HG03378 (cell line): ENCODE measurements around the gene CACNA1S.
A peak's percentile ranks its signal among the peaks of the same experiment; 100 is the strongest.

Experiments used
- ATAC-seq: cut with Tn5 transposase; IDR thresholded peaks from one replicate; pipeline ENCODE4 v1.9.1; 2021; ENCODE audit warnings: mild to moderate bottlenecking, moderate library complexity; ENCODE audit not compliant: unreplicated experiment

The CACNA1S gene

DNA sequence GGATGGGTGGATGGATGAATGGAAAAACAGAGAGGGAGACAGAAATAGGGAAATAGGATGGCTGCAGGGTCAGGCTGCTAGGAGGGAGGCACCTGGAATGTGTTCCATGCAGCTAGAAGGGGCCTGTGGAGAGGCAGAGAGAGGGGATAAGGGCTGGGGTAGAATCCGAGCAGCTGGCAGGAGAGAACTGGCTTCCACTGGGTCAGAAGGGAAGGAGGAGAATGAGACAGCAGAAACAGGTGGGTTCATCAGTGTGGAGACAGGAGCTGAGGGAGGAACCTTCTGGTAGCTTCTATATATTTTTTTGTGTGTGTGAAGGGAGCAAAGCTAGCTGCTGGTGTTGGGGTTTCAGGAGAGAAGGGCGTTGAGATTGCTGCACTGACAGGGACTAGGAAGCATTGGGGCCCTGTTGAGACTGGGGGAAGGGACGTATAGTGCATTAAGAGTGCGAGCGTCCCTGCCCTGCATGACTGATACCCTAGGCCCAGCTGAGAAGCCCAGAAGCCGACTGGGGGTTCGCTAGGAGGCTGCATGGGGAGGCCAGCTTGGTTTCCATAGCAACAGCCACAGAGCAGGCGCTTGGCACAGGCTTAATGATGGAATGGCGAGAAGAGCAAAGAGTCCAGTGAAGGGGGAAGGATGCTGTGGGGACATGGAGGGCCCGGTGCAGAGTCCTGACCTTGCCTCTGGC is 73.9 kb downstream of the CACNA1S start:
- no peak for ATAC-seq

DNA sequence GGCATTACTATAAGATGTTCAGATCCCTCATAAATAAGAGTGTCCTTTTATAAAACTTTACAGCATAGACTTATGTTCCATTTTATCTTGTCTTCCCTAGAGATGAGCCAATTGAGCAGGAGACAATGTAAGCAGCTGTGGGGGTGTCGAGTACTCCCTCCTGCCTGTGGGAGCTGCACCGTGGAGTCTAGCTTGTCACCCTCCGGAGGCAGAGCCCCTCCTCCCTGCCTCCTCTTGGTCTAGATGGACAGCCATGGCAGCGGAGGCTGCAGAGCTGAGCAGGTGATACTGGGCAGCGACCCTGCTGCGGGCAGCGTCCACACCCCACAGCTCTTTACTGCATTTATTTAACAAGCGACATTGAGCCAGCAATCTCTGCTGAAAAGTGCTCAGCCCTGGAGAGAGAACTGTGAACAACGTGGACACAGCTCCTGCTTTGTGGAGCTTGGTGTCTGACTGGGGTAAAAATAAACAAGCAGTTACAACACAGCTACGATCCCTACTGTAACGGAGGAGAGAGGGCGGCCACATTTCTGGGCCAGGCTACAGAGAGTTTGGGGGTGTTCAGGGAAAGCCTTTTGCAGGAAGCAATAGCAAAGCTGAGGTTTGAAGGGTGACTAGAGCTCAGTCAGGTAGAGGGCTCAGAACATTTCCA is 75.9 kb downstream of the CACNA1S start:
- ATAC-seq = no peak

DNA sequence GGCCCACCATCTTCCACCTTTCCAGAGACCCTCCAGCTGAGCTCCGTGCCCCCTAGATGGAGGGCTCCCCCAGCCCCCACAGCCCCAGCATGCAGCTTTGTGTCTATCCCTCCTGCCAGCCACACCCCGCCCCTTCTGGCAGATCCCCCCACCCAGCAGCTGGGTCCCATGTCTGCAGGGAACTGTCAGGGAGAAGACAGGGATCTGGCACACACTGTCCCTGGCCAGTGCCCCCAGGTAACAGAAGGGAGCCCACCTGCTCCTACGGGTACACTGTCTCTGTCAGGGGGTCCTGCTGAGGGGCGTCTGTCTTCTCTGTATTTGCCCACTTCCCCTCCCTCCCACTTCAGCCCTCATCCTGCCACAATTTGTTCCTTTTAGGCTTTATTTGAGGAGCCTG is 77.6 kb downstream of the CACNA1S start:
- ATAC-seq = no peak

DNA sequence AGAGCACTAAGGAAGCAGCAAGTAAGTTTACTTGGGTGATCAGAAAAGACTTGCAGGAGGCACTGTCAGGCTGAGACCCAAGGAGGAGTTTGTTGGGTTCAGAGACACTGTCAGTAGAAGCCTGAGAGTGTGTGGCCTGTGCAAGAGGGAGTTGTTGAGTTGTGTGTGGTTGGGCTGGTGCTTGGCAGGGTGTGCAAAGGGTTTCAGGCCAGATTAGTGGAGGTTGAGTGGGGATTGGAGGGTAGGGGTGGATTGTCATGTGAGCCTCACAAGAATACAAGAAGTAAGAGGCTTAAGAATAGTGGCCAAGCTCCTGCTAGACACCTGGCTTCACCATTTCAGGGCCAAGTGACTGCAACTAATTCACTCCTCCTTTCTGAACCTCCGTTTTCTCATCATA is 79.8 kb downstream of the CACNA1S start:
- no peak for ATAC-seq

DNA sequence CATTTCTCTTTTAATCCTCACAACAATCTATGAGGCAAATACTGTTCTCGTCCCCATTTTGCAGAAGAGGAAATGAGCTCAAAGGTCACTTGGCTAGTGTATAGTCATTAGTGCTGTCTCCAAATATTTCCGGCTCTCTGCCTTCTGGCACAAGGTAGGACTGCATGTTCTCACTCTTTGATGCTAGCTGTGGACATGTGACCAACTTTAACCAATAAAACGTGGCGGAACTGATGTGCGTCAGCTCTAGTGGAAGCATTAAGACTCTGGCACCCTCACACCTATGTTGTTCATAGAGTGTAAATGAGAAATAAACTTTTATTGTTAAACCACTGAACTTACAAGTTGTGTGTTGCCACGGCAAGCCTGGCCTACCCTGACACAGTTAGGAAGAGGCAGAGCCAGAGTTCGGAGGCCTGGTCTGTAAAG is 83.8 kb downstream of the CACNA1S start:
- ATAC-seq = no peak

DNA sequence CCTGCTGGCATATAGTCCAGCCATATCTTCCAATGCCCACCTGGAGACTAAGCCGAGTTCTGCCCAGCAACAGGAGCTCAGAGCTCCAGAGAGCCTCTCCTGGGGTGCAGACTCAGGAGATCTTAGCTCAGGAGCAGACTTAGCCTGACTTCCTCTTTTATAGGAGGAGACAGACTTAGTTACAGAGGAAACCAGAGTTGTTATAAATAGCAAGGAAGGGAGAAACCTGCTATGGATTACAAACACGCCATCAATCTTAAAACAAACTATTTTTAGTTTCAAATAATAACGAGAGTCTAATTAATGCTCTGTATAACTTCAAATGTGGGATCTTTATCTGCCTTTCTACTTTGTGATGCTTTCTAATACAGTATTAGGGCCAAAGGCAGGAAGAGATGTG is 85.4 kb downstream of the CACNA1S start:
- no peak for ATAC-seq

DNA sequence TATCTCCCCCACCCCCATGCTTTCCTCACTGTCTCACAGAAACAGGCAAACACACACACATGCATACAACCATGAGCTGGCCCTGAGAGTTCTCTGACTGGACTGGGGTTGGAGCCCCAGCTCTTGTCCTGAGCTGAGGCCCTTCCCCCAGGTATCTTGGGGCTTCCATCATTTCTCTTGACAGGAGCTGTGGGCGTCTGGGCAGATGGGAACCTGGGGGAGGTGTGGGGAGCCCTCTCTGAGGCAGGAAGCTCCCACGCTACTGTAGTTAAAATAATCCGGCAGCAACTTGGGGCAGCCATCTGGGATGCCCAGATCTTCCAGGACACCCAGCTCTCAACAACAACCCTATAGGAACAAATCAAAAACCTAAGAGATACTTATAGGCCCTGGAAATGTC is 86.0 kb downstream of the CACNA1S start:
- no peak for ATAC-seq

DNA sequence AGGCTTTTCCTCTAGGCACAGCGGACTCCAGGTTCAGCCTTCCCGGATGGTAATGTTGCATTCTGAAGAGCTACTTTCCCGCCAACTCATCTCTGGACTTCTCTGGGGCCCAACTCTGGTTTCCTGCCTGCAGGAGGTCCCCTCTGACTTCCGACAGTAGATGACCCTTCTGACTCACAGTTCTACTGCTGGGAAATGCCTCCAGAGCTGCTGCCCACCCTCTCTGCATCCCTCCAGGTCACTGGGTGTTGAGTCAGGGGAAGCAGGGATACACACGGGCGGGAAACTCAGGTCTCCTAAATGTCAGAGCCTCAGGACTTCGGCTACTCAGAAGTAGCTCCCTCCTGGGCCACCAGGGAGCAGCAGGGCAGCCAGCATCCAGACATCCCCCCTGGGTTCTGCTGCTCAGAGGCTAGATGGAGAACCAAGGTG is 86.6 kb downstream of the CACNA1S start:
- ATAC-seq = peak; percentile 38

DNA sequence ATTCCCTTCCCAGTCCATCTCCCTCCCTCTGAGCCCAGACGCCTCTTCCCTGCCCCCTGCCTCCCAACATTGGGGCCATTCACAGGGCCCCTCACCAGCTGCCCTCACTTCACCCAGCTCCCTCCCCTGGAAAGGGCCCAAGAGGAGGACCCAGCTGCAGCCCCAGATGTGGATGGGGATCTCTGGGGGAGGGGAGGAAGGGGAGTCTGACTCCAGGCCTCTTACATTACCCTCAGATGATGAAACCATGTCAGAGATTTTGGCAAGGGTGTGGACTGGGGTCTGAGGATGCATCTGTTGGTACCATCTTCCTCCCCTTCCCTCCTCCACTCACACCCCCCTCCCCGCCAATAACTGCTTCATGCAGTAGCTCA is 87.6 kb downstream of the CACNA1S start:
- ATAC-seq = no peak

DNA sequence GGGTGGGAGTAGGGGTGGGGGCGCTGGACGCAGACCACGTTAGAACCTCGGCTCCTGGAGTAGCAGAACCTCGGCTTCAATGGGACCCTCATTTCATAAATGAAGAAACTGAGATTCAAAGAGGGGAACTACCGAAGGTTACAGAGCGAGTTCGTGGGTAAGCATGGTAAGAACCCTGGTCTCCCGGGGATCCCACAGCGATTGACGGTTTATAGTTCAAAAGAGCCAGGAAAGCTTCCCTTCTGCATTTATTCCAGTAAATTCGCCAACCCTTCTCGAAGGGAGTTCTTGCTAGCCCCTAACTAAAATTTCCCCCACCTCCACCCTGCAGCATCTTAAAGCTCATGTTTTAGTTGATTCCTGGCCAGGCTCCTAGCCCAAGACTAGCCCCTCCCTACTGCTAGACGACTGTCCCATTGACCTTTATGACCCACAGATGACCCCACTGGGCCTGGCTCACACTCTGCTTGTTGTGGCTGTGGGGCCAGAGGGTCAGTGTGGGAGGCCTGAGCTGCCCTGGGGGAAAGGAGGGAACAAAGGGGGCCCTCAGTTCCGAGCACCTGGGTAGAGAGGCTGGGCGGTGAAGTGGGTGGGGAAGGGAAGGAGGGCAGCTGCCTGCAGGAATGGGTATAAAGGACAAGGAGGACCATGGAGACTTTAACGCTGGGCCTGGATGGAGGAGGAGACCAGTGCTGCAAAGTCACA is 88.2 kb downstream of the CACNA1S start:
- no peak for ATAC-seq

DNA sequence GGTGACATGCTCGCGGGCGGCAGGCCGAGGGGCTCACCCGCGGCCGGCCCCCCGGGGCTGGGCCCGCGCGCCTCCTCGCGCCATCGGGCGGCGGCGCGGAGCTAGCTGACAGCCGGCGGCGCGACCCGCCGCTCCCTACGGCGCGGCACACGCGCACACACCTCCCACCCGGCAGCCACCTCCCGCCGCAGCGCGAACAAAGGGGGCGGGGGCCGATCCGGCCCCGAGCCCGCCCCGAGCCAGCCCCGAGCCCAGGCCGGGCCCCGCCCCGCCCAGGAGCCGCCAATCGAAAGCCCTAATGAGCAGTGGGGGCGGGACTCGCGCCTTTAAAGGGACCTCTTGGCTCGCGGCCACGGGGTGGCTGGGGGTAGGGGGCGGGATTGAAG is 88.7 kb downstream of the CACNA1S start, which contains the start of gene KIF21B:
TSS of gene KIF21B (minus strand) at position 198 of the 386 bp plus-strand sequence. CDS start 331 bp downstream, outside the sequence.
- ATAC-seq = no peak

DNA sequence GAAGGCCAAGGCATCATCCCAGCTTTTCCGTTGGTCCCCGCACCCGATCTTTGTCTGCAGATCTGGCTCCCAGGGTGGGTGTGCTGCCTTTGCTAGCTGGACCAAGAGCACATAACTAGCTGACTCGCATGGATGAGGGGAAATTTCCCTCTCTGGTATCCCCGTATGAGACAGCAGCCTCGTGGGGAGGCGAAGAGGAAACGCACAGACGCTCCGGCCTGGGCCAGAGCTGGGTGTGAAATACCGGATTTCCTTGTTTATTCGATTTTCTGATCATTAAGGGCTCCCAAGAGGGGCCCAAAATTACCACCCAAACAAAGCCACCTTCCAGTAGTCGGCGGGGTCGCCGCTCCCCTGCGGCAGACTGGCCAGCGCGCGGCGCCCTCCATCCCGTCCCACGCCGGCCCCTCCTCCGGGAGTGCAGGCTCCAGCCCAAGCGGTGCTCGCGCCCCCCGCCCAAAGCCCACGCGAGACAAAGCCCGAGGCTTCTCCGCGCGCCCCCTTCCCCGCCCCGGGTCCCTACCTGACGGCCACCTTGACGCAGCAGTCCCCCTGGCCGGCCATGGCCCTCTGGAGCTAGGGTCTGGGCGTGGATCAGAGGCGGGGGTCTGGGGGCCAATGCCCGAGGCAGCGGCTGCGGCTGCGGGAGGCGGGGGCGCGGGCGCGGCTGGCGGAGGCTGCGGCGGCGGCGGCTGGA is 89.3 kb downstream of the CACNA1S start:
- ATAC-seq = no peak

DNA sequence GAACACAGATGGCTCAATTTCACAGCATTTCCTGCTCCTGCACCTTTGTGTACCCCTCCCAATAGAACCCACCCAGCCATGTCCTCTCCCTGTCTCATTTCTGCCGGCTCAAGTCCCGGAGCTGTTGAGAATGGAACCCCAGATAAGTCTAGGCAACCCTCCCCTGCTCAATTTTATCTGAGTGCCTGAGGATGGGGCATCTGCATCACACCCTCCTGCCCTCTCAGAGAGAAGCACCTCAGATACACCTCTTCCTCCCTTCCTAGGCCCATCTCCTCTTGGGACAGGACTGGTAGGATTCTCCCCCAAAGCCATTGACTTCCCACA is 89.8 kb downstream of the CACNA1S start:
- ATAC-seq = no peak

DNA sequence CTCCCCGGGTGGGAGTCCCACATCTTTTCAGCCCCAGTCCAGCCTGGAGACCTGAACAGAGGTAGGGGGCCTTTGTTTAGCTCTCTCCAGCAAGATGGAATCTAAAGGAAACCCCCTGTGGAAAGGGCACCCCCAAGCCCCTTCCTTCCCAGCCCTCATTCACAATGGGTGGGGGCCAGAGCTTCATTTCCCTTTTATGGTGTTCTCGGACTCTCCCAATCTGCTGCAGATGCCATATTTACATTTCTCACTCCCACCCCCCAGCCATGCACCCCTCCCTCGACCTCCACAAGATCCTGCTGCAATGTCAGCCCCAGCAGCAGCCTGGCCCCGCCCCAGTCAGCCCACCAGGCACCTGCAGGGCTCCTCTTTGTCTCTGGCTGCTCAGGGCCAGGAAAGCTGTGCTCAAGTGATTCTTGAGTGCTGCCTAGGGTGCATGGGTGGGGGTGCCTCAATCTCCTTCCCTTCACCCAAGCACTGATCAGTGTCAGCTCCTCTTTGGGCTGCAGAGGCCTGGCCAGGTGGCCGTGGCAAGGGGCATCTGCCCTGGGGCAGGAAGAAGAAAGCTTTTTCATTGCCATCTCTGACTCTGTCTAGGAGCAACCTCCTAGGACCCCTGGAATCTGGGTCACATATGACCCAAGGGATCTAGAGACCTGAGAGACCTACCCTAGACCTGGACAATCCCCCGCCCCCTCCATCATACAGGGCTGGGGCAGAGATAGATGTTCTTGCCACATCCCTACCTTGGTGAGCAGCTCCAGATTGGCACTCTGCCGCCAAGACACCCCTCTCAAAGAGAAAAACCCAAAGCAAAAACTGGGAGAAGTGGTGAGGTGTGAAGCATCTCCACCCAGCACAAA is 90.4 kb downstream of the CACNA1S start:
- no peak for ATAC-seq

DNA sequence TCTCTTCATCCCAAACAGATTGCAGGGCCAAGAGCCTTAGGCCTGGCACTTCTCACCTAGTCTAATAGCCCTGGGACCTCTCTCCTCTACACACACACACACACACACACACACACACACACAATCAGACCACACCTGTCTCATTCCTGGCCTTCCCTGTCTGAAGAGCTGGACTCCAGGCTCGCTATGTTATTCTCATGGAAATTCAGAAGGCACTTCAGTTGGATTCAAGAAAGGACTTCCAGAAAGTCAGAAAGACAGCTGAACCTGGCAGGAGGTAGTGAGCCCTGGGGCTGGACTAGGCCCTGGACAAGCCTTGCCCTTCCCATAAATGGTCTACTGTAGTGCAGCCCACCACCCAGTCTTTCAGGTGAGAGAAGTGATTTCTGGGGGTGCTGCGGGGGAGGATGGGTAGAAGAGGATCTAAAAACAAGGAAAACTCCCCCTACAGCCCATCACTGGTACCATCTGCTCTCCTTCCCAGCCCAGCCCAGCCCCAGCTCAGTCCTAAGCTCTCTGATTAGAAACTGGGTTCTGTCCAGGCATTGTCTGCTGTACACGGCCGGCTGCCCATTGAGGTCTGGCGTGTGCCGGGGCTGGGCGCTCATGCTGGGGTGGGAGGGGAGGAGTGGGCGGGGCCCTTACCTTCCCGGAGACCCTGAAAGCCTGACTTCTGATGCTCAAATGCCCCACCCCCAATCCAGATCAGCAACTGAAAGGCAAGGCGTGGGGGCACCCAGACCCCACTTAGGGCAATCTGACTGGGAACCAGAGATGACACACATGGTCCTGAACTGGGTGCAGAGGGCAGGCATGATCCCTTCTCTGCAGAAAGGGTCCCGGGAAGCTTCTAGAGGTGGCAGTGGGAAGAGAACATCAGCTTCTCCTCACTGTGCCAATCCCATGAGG is 91.3 kb downstream of the CACNA1S start:
- no peak for ATAC-seq

DNA sequence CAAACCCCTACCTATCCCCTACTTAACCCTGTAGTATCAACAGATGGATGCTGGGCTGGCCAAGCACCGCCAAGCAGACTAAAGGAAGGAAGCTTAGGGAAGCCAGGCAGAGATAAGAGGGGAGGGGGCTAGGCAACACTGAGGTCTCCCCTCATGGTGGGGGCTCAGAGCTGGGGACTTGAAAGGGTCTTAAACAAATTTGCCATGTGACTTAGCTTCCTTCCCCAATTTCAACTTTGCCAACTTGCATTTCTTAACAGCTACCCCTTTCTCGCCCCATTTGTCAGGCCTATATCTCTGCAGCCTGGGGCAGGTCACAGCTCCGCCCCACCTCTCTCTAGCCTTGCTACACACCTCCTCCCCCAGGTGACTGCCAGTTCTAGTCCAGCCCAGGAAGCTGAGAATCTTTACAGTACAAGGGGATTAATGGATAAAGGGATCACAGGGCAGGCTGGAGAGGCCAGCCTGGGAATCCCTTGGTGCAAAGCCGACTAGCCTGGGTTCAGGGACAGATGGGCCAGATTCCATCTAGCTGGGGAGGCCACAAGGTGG is 92.1 kb downstream of the CACNA1S start:
- no peak for ATAC-seq

DNA sequence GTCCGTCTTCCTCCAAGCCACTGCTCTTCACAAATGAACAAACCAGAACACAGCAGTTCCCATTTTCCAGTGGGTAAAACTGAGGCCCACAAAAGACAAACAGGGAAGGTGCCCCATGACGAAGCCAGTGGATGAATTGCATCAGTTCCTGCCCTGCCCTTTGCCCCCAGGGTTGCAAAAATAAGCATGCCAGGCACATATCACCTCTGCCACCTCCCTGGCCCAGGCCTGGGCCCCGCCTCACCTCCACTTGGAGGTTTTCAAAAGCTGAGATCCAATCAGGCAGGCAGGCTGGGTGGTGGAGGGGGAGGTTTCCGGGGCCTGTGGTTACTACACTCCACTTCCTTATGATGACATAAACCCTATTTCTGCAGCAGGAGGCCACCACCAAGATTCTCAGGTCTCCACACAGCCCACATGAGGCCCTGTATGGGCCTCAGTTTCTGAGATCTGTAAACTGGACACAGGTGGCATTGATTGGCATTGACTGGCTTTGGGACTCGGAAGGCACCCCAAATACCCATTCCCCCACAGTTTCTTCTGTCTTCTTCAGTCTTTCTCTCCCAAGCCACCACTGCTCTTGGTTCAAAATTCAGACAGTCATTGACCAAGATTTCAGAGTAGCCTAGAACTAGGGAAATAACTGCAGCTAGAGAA is 92.8 kb downstream of the CACNA1S start:
- ATAC-seq = peak; percentile 63

DNA sequence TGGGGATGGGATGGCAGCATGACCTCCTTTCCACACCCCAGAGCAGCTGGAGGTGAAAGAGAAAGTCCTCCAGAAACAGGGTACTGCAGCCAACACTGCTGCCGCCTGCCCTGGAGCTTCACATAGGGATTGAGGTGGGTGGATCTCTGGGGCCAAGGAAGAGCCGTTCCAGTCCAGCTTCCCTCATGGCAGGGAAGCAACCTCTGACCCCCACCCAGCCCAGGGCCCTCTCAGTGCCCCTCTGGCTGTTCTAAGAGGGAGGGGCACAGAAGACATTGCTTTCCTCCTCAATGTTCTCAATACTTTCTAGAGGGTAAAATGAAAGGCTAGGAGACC is 94.4 kb downstream of the CACNA1S start:
- ATAC-seq = no peak
